ENCODE measurements around the gene SIX1. TPM values are rescaled to one million over a fixed set of nuclear protein-coding genes. Genes with fewer than 3 reads are reported as not detected.

Gene SIX1
- total RNA-seq, 1 donor from 2014 or later, result 0.20 TPM

DNA sequence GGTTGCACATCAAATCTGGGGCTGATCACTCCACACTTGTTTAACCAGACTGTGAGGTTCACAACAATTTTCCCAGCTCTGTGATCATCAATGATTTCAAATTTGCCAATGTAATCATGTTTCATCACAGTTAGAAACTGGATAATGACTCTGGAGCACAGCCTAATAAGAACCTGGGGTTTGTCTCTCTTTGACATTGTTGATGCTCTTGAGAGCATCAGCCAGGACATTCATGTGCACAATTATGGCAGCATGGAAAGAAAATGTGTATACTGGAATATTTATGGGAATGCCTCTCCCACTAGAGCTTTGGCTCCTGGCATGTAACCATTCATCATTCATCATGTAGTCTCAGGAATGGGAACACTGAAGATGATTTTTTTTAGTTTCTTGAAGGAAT is 47.0 kb downstream of the SIX1 start:
- TF ChIP-seq EZH2 (IDR thresholded peaks at IDR 0.05; ENCODE audit: insufficient read depth, low read length) (no peak), CTCF (IDR thresholded peaks at IDR 0.05; ENCODE audit: insufficient read depth, low read depth, low read length) (no peak)
- FAIRE-seq (no peak), DNase-seq (ENCODE audit: low read depth) (no peak)
- H3K27me3 ChIP-seq (ENCODE audit: insufficient read depth, low read length), result no peaks in the 10 kb centered on the region
- Mint-ChIP-seq H3K9me3 (ENCODE audit: unreplicated experiment) (no peaks in the 10 kb centered on the region), H3K36me3 (ENCODE audit: low read depth, unreplicated experiment) (no peaks in the 10 kb centered on the region), H3K4me3 (ENCODE audit: unreplicated experiment) (no peak overlapping the region), H3K4me1 (ENCODE audit: low read depth, unreplicated experiment) (no peaks in the 10 kb centered on the region), H3K27ac (ENCODE audit: unreplicated experiment) (no peak overlapping the region), H3K27me3 (ENCODE audit: low read depth, unreplicated experiment) (no peaks in the 10 kb centered on the region)
- no peaks in the 10 kb centered on the region for H4K20me1 ChIP-seq (ENCODE audit: insufficient read depth, low read length)
- no peak overlapping the region for H3K27ac ChIP-seq (ENCODE audit: low read depth, low read length)
- H3K4me1 ChIP-seq (ENCODE audit: insufficient read depth, low read length), result no peaks in the 10 kb centered on the region
- H3K36me3 ChIP-seq (ENCODE audit: insufficient read depth, low read length), result no peaks in the 10 kb centered on the region
- H3K9me3 ChIP-seq (ENCODE audit: insufficient read depth, low read depth, low read length), result no peaks in the 10 kb centered on the region
- no peak overlapping the region for H3K9ac ChIP-seq (ENCODE audit: low read length)
- H3K4me2 ChIP-seq (ENCODE audit: low read length), result no peak overlapping the region
- no peak overlapping the region for H3K4me3 ChIP-seq (ENCODE audit: insufficient read depth, low read depth, low read length)
- no peaks in the 10 kb centered on the region for H3K79me2 ChIP-seq (ENCODE audit: insufficient read depth, low read length)
- H2AFZ ChIP-seq (ENCODE audit: low read depth, low read length), result no peak overlapping the region

GRCh38 chr14:60599727-60600126 is 49.5 kb downstream of the SIX1 start:
- Histone ChIP-seq H3K4me3 (ENCODE audit: insufficient read depth, low read depth, low read length) (no peak overlapping the region), H3K79me2 (ENCODE audit: insufficient read depth, low read length) (no peaks in the 10 kb centered on the region), H3K27ac (ENCODE audit: low read depth, low read length) (no peak overlapping the region), H2AFZ (ENCODE audit: low read depth, low read length) (no peak overlapping the region), H3K4me2 (ENCODE audit: low read length) (no peak overlapping the region), H3K4me1 (ENCODE audit: insufficient read depth, low read length) (no peaks in the 10 kb centered on the region), H3K36me3 (ENCODE audit: insufficient read depth, low read length) (no peaks in the 10 kb centered on the region), H3K9me3 (ENCODE audit: insufficient read depth, low read depth, low read length) (no peaks in the 10 kb centered on the region), H4K20me1 (ENCODE audit: insufficient read depth, low read length) (no peaks in the 10 kb centered on the region), H3K9ac (ENCODE audit: low read length) (no peak overlapping the region), H3K27me3 (ENCODE audit: insufficient read depth, low read length) (no peaks in the 10 kb centered on the region)
- Mint-ChIP-seq H3K4me3 (ENCODE audit: unreplicated experiment) (no peak overlapping the region), H3K27ac (ENCODE audit: unreplicated experiment) (no peak overlapping the region), H3K36me3 (ENCODE audit: low read depth, unreplicated experiment) (no peaks in the 10 kb centered on the region), H3K27me3 (ENCODE audit: low read depth, unreplicated experiment) (no peaks in the 10 kb centered on the region), H3K4me1 (ENCODE audit: low read depth, unreplicated experiment) (no peaks in the 10 kb centered on the region), H3K9me3 (ENCODE audit: unreplicated experiment) (no peaks in the 10 kb centered on the region)
- FAIRE-seq (no peak), DNase-seq (ENCODE audit: low read depth) (no peak)
- TF ChIP-seq EZH2 (IDR thresholded peaks at IDR 0.05; ENCODE audit: insufficient read depth, low read length) (no peak), CTCF (IDR thresholded peaks at IDR 0.05; ENCODE audit: insufficient read depth, low read depth, low read length) (no peak)

DNA sequence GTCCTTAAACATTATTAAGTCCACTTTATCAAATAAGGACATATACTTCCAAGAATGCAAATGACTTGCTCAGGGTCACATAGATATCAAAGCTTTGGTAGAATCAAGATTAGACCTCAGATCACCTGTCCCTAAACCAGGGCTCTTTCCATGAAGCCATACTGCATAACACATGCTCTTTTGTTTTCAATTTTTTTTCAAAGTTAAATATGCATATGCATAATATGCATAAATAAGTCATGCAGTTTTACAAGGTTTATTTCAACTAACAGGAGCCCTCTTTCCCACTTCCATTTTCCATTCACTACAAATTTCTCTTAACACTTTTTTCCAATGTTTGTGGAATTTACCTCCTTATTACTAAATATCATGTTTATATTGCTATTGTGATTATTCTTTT is 53.1 kb downstream of the SIX1 start:
- Histone ChIP-seq H3K9me3 (ENCODE audit: insufficient read depth, low read depth, low read length) (no peaks in the 10 kb centered on the region), H3K4me3 (ENCODE audit: insufficient read depth, low read depth, low read length) (no peak overlapping the region), H4K20me1 (ENCODE audit: insufficient read depth, low read length) (no peaks in the 10 kb centered on the region), H3K27ac (ENCODE audit: low read depth, low read length) (no peak overlapping the region), H3K27me3 (ENCODE audit: insufficient read depth, low read length) (no peaks in the 10 kb centered on the region), H3K36me3 (ENCODE audit: insufficient read depth, low read length) (no peaks in the 10 kb centered on the region), H2AFZ (ENCODE audit: low read depth, low read length) (no peak overlapping the region), H3K4me2 (ENCODE audit: low read length) (no peak overlapping the region), H3K79me2 (ENCODE audit: insufficient read depth, low read length) (no peaks in the 10 kb centered on the region), H3K4me1 (ENCODE audit: insufficient read depth, low read length) (no peaks in the 10 kb centered on the region), H3K9ac (ENCODE audit: low read length) (no peak overlapping the region)
- H3K4me1 Mint-ChIP-seq (ENCODE audit: low read depth, unreplicated experiment), result peaks cover under 1% of the 10 kb centered on the region
- no peaks in the 10 kb centered on the region for H3K9me3 Mint-ChIP-seq (ENCODE audit: unreplicated experiment)
- no peak for DNase-seq (ENCODE audit: low read depth)
- H3K27me3 Mint-ChIP-seq (ENCODE audit: low read depth, unreplicated experiment), result no peaks in the 10 kb centered on the region
- TF ChIP-seq EZH2 (IDR thresholded peaks at IDR 0.05; ENCODE audit: insufficient read depth, low read length) (no peak), CTCF (IDR thresholded peaks at IDR 0.05; ENCODE audit: insufficient read depth, low read depth, low read length) (no peak)
- FAIRE-seq, result no peak
- H3K27ac Mint-ChIP-seq (ENCODE audit: unreplicated experiment), result no peak overlapping the region
- H3K4me3 Mint-ChIP-seq (ENCODE audit: unreplicated experiment), result no peak overlapping the region
- H3K36me3 Mint-ChIP-seq (ENCODE audit: low read depth, unreplicated experiment), result no peaks in the 10 kb centered on the region

Measured in astrocyte (in vitro differentiated cells and primary cell).